ENCODE results near the gene CLTB. TPM values are rescaled to one million over a fixed set of nuclear protein-coding genes. Genes with fewer than 3 reads are reported as not detected.

Gene CLTB
- total RNA-seq, 1 experiment from 2014 or later: 58.6 TPM

DNA sequence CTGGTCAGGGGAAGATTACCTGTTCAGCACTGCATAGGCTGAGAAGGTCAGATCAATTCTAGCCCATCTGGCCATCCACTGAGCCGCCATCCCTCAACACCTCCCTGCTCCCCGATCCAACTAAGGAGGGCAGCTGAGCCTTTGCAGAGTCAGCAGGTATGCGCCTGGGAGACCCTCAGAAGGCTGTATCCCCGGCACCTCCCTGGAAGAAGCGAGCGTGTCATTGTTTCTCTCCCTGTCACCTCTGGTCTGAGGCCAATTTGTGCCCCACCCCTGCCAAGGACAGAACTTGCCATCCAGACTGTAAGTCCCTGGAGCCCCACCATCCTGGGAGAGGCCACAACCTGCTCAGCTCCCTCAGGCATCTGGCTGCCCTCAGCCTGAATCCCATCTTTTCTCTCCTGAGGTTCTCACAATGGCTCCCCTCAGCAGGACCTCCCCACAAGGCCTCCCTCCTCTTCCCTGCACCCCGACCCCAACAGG is 2.6 kb downstream of the CLTB start:
- no peaks in the 10 kb centered on the region for H3K9me2 ChIP-seq (ENCODE audit: insufficient read depth)
- intact Hi-C loops (cut with micrococcal nuclease): loop anchor here (2.0 kb wide), 1 partner anchor 123 kb away; the partner anchor contains the start of gene RNF44
- H3K4me1 ChIP-seq (ENCODE audit: control insufficient read depth in 1 of 2, insufficient read depth in 2 of 2, low read length in 2 of 2): peaks cover 22 to 44% of the 10 kb centered on the region in 2 experiments
- ChIA-PET POLR2A (no interaction called here), CTCF (no interaction called here), RAD21 (ENCODE audit: low non-redundant PET in 1 of 2, low total read pairs in 2 of 2, uncharacterized antibody in 2 of 2, unreplicated experiment in 2 of 2) (no interaction called here)
- no peaks in the 10 kb centered on the region for H3K27me3 ChIP-seq (ENCODE audit: insufficient read depth, low read length)
- H3K9ac ChIP-seq (ENCODE audit: low read length): no peak overlapping the region
- no peak for TF ChIP-seq MAX (IDR thresholded peaks at IDR 0.05)
- TF ChIP-seq EZH2phosphoT487 (IDR thresholded peaks at IDR 0.05; ENCODE audit: borderline replicate concordance): no peak
- TF ChIP-seq POLR2A (IDR thresholded peaks at IDR 0.05; ENCODE audit: borderline replicate concordance, extremely low read depth, insufficient read depth, insufficient read length): no peak
- H4K20me1 ChIP-seq (ENCODE audit: insufficient read depth): no peaks in the 10 kb centered on the region
- H3K4me2 ChIP-seq (ENCODE audit: low read length): no peak overlapping the region
- BruUV-seq (replicated peaks): no TSS peak
- DNase-seq (ENCODE audit: low read depth, low spot score): no peak
- no peaks in the 10 kb centered on the region for H3K9me3 ChIP-seq (ENCODE audit: control insufficient read depth in 1 of 2, insufficient read depth in 1 of 2, low read depth in 1 of 2, low read length in 2 of 2)
- no peak overlapping the region for H3K27ac ChIP-seq (ENCODE audit: low read depth, low read length)
- no peak for ATAC-seq
- H2AFZ ChIP-seq (ENCODE audit: low read depth, low read length, poor library complexity, severe bottlenecking): no peak overlapping the region
- no peak overlapping the region for H3K4me3 ChIP-seq (replicated peaks in 1 of 2; ENCODE audit: low read depth in 1 of 2, low read length in 2 of 2)
- peaks cover 22% of the 10 kb centered on the region for H3K79me2 ChIP-seq (ENCODE audit: insufficient read depth, low read length)
- H3K36me3 ChIP-seq (ENCODE audit: control insufficient read depth in 1 of 2, insufficient read depth in 2 of 2, low read length in 2 of 2): peaks cover 0 to 1% of the 10 kb centered on the region in 2 experiments; a peak in 3 of 4 replicates

DNA sequence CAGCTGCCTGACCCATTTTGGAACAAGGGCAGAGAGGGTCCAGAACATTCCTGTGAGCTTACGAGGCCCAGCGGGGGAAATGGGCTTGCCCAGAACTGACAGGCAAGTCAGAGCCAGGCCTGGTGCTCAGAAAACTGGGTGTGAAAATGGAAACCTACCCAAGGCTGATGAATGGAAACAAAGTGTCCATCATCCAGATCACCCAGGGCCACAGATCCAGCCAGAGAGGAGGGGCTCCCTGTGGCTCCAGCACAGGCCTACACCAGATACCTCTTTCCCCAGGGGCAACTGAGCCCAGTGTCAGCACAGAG is 3.1 kb downstream of the CLTB start:
- Histone ChIP-seq H3K27ac (ENCODE audit: low read depth, low read length) (no peak overlapping the region), H3K27me3 (ENCODE audit: insufficient read depth, low read length) (no peaks in the 10 kb centered on the region), H4K20me1 (ENCODE audit: insufficient read depth) (no peaks in the 10 kb centered on the region), H3K4me3 (replicated peaks in 1 of 2; ENCODE audit: low read depth in 1 of 2, low read length in 2 of 2) (no peak overlapping the region), H3K9me2 (ENCODE audit: insufficient read depth) (no peaks in the 10 kb centered on the region), H3K36me3 (ENCODE audit: control insufficient read depth in 1 of 2, insufficient read depth in 2 of 2, low read length in 2 of 2) (peaks cover 0 to 3% of the 10 kb centered on the region in 2 experiments; a peak in 3 of 4 replicates), H3K4me2 (ENCODE audit: low read length) (no peak overlapping the region), H2AFZ (ENCODE audit: low read depth, low read length, poor library complexity, severe bottlenecking) (no peak overlapping the region), H3K79me2 (ENCODE audit: insufficient read depth, low read length) (peaks cover 22% of the 10 kb centered on the region), H3K9ac (ENCODE audit: low read length) (no peak overlapping the region), H3K4me1 (ENCODE audit: control insufficient read depth in 1 of 2, insufficient read depth in 2 of 2, low read length in 2 of 2) (peaks cover 22 to 42% of the 10 kb centered on the region in 2 experiments), H3K9me3 (ENCODE audit: control insufficient read depth in 1 of 2, insufficient read depth in 1 of 2, low read depth in 1 of 2, low read length in 2 of 2) (no peaks in the 10 kb centered on the region)
- TF ChIP-seq SIN3A (IDR thresholded peaks at IDR 0.05; ENCODE audit: low read depth) (no peak), POLR2AphosphoS5 (IDR thresholded peaks at IDR 0.05; ENCODE audit: low read depth, low read length) (no peak), EZH2phosphoT487 (IDR thresholded peaks at IDR 0.05; ENCODE audit: borderline replicate concordance) (no peak), MAX (IDR thresholded peaks at IDR 0.05) (no peak), RAD21 (IDR thresholded peaks at IDR 0.05; ENCODE audit: low read depth) (no peak), CEBPB (IDR thresholded peaks at IDR 0.05; ENCODE audit: low read depth) (no peak), ZBTB33 (IDR thresholded peaks at IDR 0.05; ENCODE audit: extremely low read depth, insufficient replicate concordance, low read length) (no peak)
- DNase-seq (ENCODE audit: low read depth, low spot score) (no peak), ATAC-seq (no peak)
- POLR2A ChIA-PET: no interaction called here
- RAD21 ChIA-PET (ENCODE audit: low non-redundant PET in 1 of 2, low total read pairs in 2 of 2, uncharacterized antibody in 2 of 2, unreplicated experiment in 2 of 2): no interaction called here
- intact Hi-C loops (cut with micrococcal nuclease): no loop called here
- no TSS peak for BruUV-seq (replicated peaks)
- CTCF ChIA-PET: no interaction called here
